K562 (cell line): ENCODE results near the gene PARP15.

Experiments used
- CTCF ChIP-seq, 3 experiments: IDR thresholded peaks in 2 of 3; conservative IDR thresholded peaks in 1 of 3; 2 replicates each; pipeline ENCODE4 v1.5.1; 2011 to 2012; ENCODE audit warnings: low read length in 3 of 3, mild to moderate bottlenecking in 3 of 3, control low read depth in 2 of 3, improper control_type of control experiment in 1 of 3, inconsistent platforms in 1 of 3, low read depth in 1 of 3, mixed read lengths in 1 of 3, moderate library complexity in 1 of 3; ENCODE audit not compliant: insufficient read depth in 2 of 3
- EP300 ChIP-seq: IDR thresholded peaks from 2 replicates; pipeline ENCODE4 v1.6.1; 2012; ENCODE audit warnings: low read length, improper control_type of control experiment
- FOXJ2 ChIP-seq: fragments of 200-800 bp; sonication (Bioruptor generic); IDR thresholded peaks from 2 replicates; pipeline ENCODE4 v1.6.1; 2016; ENCODE audit warnings: missing genetic modification characterization, missing compliant biosample characterization
- KDM1A ChIP-seq, 2 experiments: fragments of 450-650 bp; IDR thresholded peaks; 2 replicates each; pipeline ENCODE4 v1.6.1; 2016; ENCODE audit warnings: mild to moderate bottlenecking in 2 of 2
- MAFK ChIP-seq: IDR thresholded peaks from 2 replicates; pipeline ENCODE4 v1.6.1; 2011; ENCODE audit warnings: low read length, improper control_type of control experiment
- MEF2A ChIP-seq: IDR thresholded peaks from 2 replicates; pipeline ENCODE4 v1.6.1; 2011; ENCODE audit warnings: low read depth, mild to moderate bottlenecking, low read length, moderate library complexity; ENCODE audit not compliant: control insufficient read depth
- NFXL1 ChIP-seq: fragments of 450-650 bp; formaldehyde crosslinking; IDR thresholded peaks from 2 replicates; pipeline ENCODE4 v1.4.0; 2021; ENCODE audit warnings: mild to moderate bottlenecking
- POLR2A ChIP-seq: fragments of 450-650 bp; conservative IDR thresholded peaks from 2 replicates; pipeline ENCODE4 v1.6.1; 2016

- no peak for TF ChIP-seq NFXL1 (CRISPR knock-in tag)
- TF ChIP-seq EP300, result no peak
- no peak for TF ChIP-seq MAFK
- no peak for TF ChIP-seq KDM1A (IDR thresholded peaks at IDR 0.05)
- TF ChIP-seq CTCF (IDR thresholded peaks at IDR 0.05 in 2 of 3, conservative IDR thresholded peaks at IDR 0.05 in 1 of 3; ENCODE audit: insufficient read depth in 2 of 3, low read depth in 1 of 3, low read length in 3 of 3), result no peak
- TF ChIP-seq MEF2A, result no peak
- no peak for TF ChIP-seq FOXJ2 (tag)
- no peak for TF ChIP-seq POLR2A
These were observed 24.3 kb upstream of the PARP15 start for GRCh38 chr3:122553171-122553570.
